Thyroid gland (tissue), 4 donors: ENCODE results near the gene MOB3A.

Source experiments
- CTCF ChIP-seq, 6 experiments: fragments of 200-600 bp in 3 of 6; fragments of 450-650 bp in 3 of 6; sonication (generic) in 3 of 6; IDR thresholded peaks; one replicate each; pipeline ENCODE4 v1.5.1; 2016 to 2019; ENCODE audit warnings: antibody characterized with exemption in 6 of 6, mild to moderate bottlenecking in 2 of 6, inconsistent platforms in 1 of 6, moderate library complexity in 1 of 6
- POLR2A ChIP-seq, 2 donors: fragments of 450-650 bp; IDR thresholded peaks; one replicate each; pipeline ENCODE4 v1.6.1; 2017; ENCODE audit warnings: antibody characterized with exemption in 2 of 2, mild to moderate bottlenecking in 2 of 2, moderate library complexity in 1 of 2

DNA sequence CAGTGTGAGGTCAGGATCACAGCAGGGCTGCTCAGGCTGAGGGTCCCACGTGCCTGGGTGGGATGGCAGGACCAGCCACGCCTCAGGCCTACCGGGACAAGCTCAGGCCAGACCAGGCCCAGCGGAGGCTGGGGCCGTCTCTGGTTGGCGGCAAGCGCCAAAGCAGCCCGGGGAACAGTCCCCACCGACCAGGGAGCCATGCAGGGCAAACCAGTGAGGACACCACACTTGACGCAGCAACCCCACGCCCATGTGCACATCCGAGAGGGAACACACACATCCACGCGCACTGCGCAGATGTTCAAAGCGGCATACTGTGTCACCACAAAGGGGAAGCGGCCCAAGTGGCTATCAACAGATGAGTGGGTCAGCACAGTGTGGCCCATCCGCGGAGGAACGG, 15.8 kb upstream of the MOB3A start:
- TF ChIP-seq CTCF (IDR thresholded peaks at IDR 0.05) (no peak), POLR2A (IDR thresholded peaks at IDR 0.05) (no peak)
